ENCODE results near the gene EIPR1.

DNA sequence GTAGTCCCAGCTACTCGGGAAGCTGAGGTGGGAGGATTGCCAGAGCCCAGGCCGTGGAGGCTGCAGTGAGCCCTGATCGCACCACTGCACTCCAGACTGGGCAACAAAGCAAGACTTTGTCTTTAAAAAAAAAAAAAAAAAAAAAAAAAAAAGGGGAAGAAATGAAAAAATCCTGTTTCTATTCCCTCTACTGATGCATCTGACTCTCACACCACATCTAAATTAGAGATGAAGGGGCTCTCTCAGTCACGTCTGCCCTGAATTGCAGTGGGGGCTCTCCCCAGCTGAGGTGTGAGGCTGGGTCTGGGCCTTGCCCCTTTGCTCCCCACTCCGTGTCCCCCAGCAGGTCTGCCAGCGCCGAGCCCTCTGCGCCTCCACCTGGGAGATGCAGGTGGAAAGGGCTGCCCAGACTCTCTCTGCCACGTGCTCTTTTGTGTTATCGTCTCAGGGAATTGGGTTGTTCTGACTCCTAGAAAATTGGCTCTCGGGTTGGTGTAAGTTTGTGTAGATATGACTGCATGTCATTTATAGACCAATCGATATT, 32.1 kb upstream of the EIPR1 start:
- TF ChIP-seq, protein P1, sequence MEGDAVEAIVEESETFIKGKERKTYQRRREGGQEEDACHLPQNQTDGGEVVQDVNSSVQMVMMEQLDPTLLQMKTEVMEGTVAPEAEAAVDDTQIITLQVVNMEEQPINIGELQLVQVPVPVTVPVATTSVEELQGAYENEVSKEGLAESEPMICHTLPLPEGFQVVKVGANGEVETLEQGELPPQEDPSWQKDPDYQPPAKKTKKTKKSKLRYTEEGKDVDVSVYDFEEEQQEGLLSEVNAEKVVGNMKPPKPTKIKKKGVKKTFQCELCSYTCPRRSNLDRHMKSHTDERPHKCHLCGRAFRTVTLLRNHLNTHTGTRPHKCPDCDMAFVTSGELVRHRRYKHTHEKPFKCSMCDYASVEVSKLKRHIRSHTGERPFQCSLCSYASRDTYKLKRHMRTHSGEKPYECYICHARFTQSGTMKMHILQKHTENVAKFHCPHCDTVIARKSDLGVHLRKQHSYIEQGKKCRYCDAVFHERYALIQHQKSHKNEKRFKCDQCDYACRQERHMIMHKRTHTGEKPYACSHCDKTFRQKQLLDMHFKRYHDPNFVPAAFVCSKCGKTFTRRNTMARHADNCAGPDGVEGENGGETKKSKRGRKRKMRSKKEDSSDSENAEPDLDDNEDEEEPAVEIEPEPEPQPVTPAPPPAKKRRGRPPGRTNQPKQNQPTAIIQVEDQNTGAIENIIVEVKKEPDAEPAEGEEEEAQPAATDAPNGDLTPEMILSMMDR (conservative IDR thresholded peaks at IDR 0.05 in 1 of 2, IDR thresholded peaks at IDR 0.05 in 1 of 2; ENCODE audit: extremely low read depth in 1 of 2, insufficient read depth in 1 of 2, low read depth in 1 of 2, low read length in 2 of 2), result no peak
- no peak for TF ChIP-seq EZH2 (IDR thresholded peaks at IDR 0.05; ENCODE audit: borderline replicate concordance, low read length)

Data from mammary epithelial cell (primary cell).